ENCODE data around the gene LSP1. TPM values are rescaled to one million over a fixed set of nuclear protein-coding genes. Genes with fewer than 3 reads are reported as not detected.

Gene LSP1
- total and polyA plus RNA-seq, 2 donors (not counting 1 experiment from before 2014, with no cell fraction given), result 0.19 to 1.8 TPM

GRCh38 chr11:1839204-1839923 is 13.5 kb upstream of the LSP1 start:
- Histone ChIP-seq H3K36me3 (ENCODE audit: control insufficient read depth, insufficient read depth, low read length) (no peaks in the 10 kb centered on the region), H4K20me1 (ENCODE audit: control insufficient read depth, extremely low read depth, insufficient read depth, low read length) (no peaks in the 10 kb centered on the region), H3K27me3 (ENCODE audit: control insufficient read depth, insufficient read depth, low read length) (no peaks in the 10 kb centered on the region), H3K9ac (ENCODE audit: insufficient read depth, low read length) (no peak overlapping the region), H3K9me3 (ENCODE audit: control insufficient read depth, insufficient read depth, low read depth, low read length) (no peaks in the 10 kb centered on the region), H2AFZ (ENCODE audit: low read length) (no peak overlapping the region), H3K79me2 (ENCODE audit: control insufficient read depth, insufficient read depth, low read length) (no peaks in the 10 kb centered on the region), H3K27ac (ENCODE audit: insufficient read depth, low read length) (no peak overlapping the region), H3K4me3 (replicated peaks in 1 of 4; ENCODE audit: control extremely low read depth in 1 of 4, insufficient read depth in 1 of 4, low read depth in 3 of 4, low read length in 4 of 4) (no peak overlapping the region), H3K4me1 (ENCODE audit: control insufficient read depth, extremely low read depth, insufficient read depth, low read length) (no peaks in the 10 kb centered on the region), H3K4me2 (ENCODE audit: extremely low read depth, insufficient read depth, low read length) (no peak overlapping the region)
- DNase-seq (ENCODE audit: low read depth in 2 of 2), result no peak
- TF ChIP-seq CTCF (conservative IDR thresholded peaks at IDR 0.05 in 1 of 2, IDR thresholded peaks at IDR 0.05 in 1 of 2; ENCODE audit: low read depth in 1 of 2, low read length in 2 of 2) (no peak), EZH2 (IDR thresholded peaks at IDR 0.05; ENCODE audit: low read length, missing control alignments) (no peak)

- no peaks in the 10 kb centered on the region for H3K27me3 ChIP-seq (ENCODE audit: control insufficient read depth, insufficient read depth, low read length)
- no peak overlapping the region for H2AFZ ChIP-seq (ENCODE audit: low read length)
- no peak overlapping the region for H3K4me3 ChIP-seq (replicated peaks in 1 of 4; ENCODE audit: control extremely low read depth in 1 of 4, insufficient read depth in 1 of 4, low read depth in 3 of 4, low read length in 4 of 4)
- H3K4me1 ChIP-seq (ENCODE audit: control insufficient read depth, extremely low read depth, insufficient read depth, low read length), result no peaks in the 10 kb centered on the region
- H3K36me3 ChIP-seq (ENCODE audit: control insufficient read depth, insufficient read depth, low read length), result no peaks in the 10 kb centered on the region
- DNase-seq (ENCODE audit: low read depth in 2 of 2), result no peak
- no peaks in the 10 kb centered on the region for H3K9me3 ChIP-seq (ENCODE audit: control insufficient read depth, insufficient read depth, low read depth, low read length)
- no peaks in the 10 kb centered on the region for H4K20me1 ChIP-seq (ENCODE audit: control insufficient read depth, extremely low read depth, insufficient read depth, low read length)
- H3K79me2 ChIP-seq (ENCODE audit: control insufficient read depth, insufficient read depth, low read length), result no peaks in the 10 kb centered on the region
- H3K27ac ChIP-seq (ENCODE audit: insufficient read depth, low read length), result no peak overlapping the region
- no peak overlapping the region for H3K9ac ChIP-seq (ENCODE audit: insufficient read depth, low read length)
- TF ChIP-seq EZH2 (IDR thresholded peaks at IDR 0.05; ENCODE audit: low read length, missing control alignments) (no peak), CTCF (conservative IDR thresholded peaks at IDR 0.05 in 1 of 2, IDR thresholded peaks at IDR 0.05 in 1 of 2; ENCODE audit: low read depth in 1 of 2, low read length in 2 of 2) (no peak)
- H3K4me2 ChIP-seq (ENCODE audit: extremely low read depth, insufficient read depth, low read length), result no peak overlapping the region
Observed at GRCh38 chr11:1839924-1840779, 12.7 kb upstream of the LSP1 start.

GRCh38 chr11:1840780-1841480 is 12.0 kb upstream of the LSP1 start:
- no peaks in the 10 kb centered on the region for H3K27me3 ChIP-seq (ENCODE audit: control insufficient read depth, insufficient read depth, low read length)
- no peak overlapping the region for H3K27ac ChIP-seq (ENCODE audit: insufficient read depth, low read length)
- no peak overlapping the region for H3K4me2 ChIP-seq (ENCODE audit: extremely low read depth, insufficient read depth, low read length)
- H3K9me3 ChIP-seq (ENCODE audit: control insufficient read depth, insufficient read depth, low read depth, low read length), result no peaks in the 10 kb centered on the region
- H3K4me1 ChIP-seq (ENCODE audit: control insufficient read depth, extremely low read depth, insufficient read depth, low read length), result no peaks in the 10 kb centered on the region
- H3K36me3 ChIP-seq (ENCODE audit: control insufficient read depth, insufficient read depth, low read length), result no peaks in the 10 kb centered on the region
- H3K9ac ChIP-seq (ENCODE audit: insufficient read depth, low read length), result no peak overlapping the region
- no peak overlapping the region for H3K4me3 ChIP-seq (replicated peaks in 1 of 4; ENCODE audit: control extremely low read depth in 1 of 4, insufficient read depth in 1 of 4, low read depth in 3 of 4, low read length in 4 of 4)
- no peaks in the 10 kb centered on the region for H4K20me1 ChIP-seq (ENCODE audit: control insufficient read depth, extremely low read depth, insufficient read depth, low read length)
- no peaks in the 10 kb centered on the region for H3K79me2 ChIP-seq (ENCODE audit: control insufficient read depth, insufficient read depth, low read length)
- DNase-seq (ENCODE audit: low read depth in 2 of 2), result no peak
- H2AFZ ChIP-seq (ENCODE audit: low read length), result no peak overlapping the region
- TF ChIP-seq CTCF (conservative IDR thresholded peaks at IDR 0.05 in 1 of 2, IDR thresholded peaks at IDR 0.05 in 1 of 2; ENCODE audit: low read depth in 1 of 2, low read length in 2 of 2) (no peak), EZH2 (IDR thresholded peaks at IDR 0.05; ENCODE audit: low read length, missing control alignments) (no peak)

Data from fibroblast of lung (primary cell).